Naive thymus-derived CD4-positive, alpha-beta T cell (primary cell): ENCODE measurements around the gene ABHD12. TPM values are rescaled to one million over a fixed set of nuclear protein-coding genes. Genes with fewer than 3 reads are reported as not detected.

Experiments
- ATAC-seq: fragments of 150-1000 bp; cut with Tn5 transposase; 2 replicates; pipeline ENCODE4 v1.10.0; 2021; ENCODE audit warnings: mild to moderate bottlenecking, moderate library complexity
- CTCF ChIA-PET: fragments of 350-600 bp; sonication (Branson Sonifier 250); formaldehyde crosslinking; loops from one replicate; lab custom pipeline; 2021; ENCODE audit warnings: antibody characterized with exemption; lab: Charles Lee
- POLR2A ChIA-PET: fragments of 350-600 bp; sonication (Branson Sonifier 250); formaldehyde crosslinking; loops from one replicate; lab custom pipeline; 2021; ENCODE audit warnings: antibody characterized with exemption, inconsistent platforms; lab: Charles Lee
- DNase-seq, 9 donors: peaks; one replicate each; pipeline versions ENCODE4 v3.0.0 to v3.0.0-alpha.2; 2020 to 2022; ENCODE audit warnings: mixed read lengths in 1 of 9
- H3K27ac ChIP-seq: one replicate; pipeline ENCODE4 v1.7.0; 2013; ENCODE audit warnings: mild to moderate bottlenecking, low read depth, low read length, moderate library complexity
- H3K27me3 ChIP-seq, 2 donors: one replicate each; pipeline ENCODE4 v1.7.0; 2013; ENCODE audit warnings: low read length in 2 of 2, mild to moderate bottlenecking in 2 of 2, moderate library complexity in 2 of 2; ENCODE audit not compliant: control insufficient read depth in 2 of 2, insufficient read depth in 2 of 2
- H3K36me3 ChIP-seq, 3 experiments: 1 replicate in 2 of 3; 2 replicates in 1 of 3; pipeline ENCODE4 v1.7.0; 2013; ENCODE audit warnings: low read length in 3 of 3, mild to moderate bottlenecking in 3 of 3, moderate library complexity in 1 of 3; ENCODE audit not compliant: insufficient read depth in 3 of 3, control insufficient read depth in 2 of 3
- H3K4me1 ChIP-seq, 2 donors: one replicate each; pipeline ENCODE4 v1.7.0; 2013; ENCODE audit warnings: low read length in 2 of 2, mild to moderate bottlenecking in 2 of 2, moderate library complexity in 1 of 2; ENCODE audit not compliant: control insufficient read depth in 2 of 2, insufficient read depth in 2 of 2
- H3K4me3 ChIP-seq: 2 replicates; pipeline ENCODE4 v1.7.0; 2013; ENCODE audit warnings: mild to moderate bottlenecking, low read length
- H3K9me3 ChIP-seq, 3 experiments: 1 replicate in 2 of 3; 2 replicates in 1 of 3; pipeline ENCODE4 v1.7.0; 2013; ENCODE audit warnings: low read length in 3 of 3; ENCODE audit not compliant: control insufficient read depth in 2 of 3
- H3K27ac Mint-ChIP-seq, 9 donors: one replicate each; pipeline ENCODE4 v1.8.0; 2020 to 2022; ENCODE audit warnings: mixed read lengths in 9 of 9, mild to moderate bottlenecking in 8 of 9, moderate library complexity in 5 of 9, inconsistent platforms in 2 of 9
- H3K27me3 Mint-ChIP-seq, 5 donors: one replicate each; pipeline ENCODE4 v1.8.0; 2021 to 2022; ENCODE audit warnings: mixed read lengths in 5 of 5, mild to moderate bottlenecking in 1 of 5
- H3K36me3 Mint-ChIP-seq, 5 donors: one replicate each; pipeline ENCODE4 v1.8.0; 2020 to 2022; ENCODE audit warnings: mixed read lengths in 5 of 5, mild to moderate bottlenecking in 3 of 5, inconsistent platforms in 1 of 5
- H3K4me1 Mint-ChIP-seq, 7 donors: one replicate each; pipeline ENCODE4 v1.8.0; 2020 to 2022; ENCODE audit warnings: mixed read lengths in 7 of 7, mild to moderate bottlenecking in 3 of 7, inconsistent platforms in 1 of 7
- H3K4me3 Mint-ChIP-seq, 10 donors: one replicate each; pipeline ENCODE4 v1.8.0; 2020 to 2022; ENCODE audit warnings: mild to moderate bottlenecking in 10 of 10, mixed read lengths in 10 of 10, moderate library complexity in 6 of 10, inconsistent platforms in 2 of 10
- H3K9me3 Mint-ChIP-seq, 11 donors: one replicate each; pipeline ENCODE4 v1.8.0; 2020 to 2022; ENCODE audit warnings: mixed read lengths in 11 of 11, mild to moderate bottlenecking in 4 of 11, inconsistent platforms in 1 of 11, moderate library complexity in 1 of 11
- intact Hi-C, 2 donors: fragments of 100-400 bp; cut with micrococcal nuclease; formaldehyde crosslinking; loops; one replicate each; pipeline ENCODE4 v1.15.1; 2023
- polyA plus RNA-seq, 2 donors: library from polyadenylated mRNA; unstranded; fragments of 300-500 nt; fragmentation: Illumina TruSeq; gene quantifications; one replicate each; pipeline ENCODE4 v1.2.3, GENCODE V29; 2021
- total RNA-seq, 6 experiments: library from RNA in 5 of 6; stranded (reverse) in 5 of 6; gene quantifications; 1 replicate in 5 of 6; 2 replicates in 1 of 6; pipeline ENCODE4 v1.2.3 and lab custom pipeline; 2021 to 2026

ABHD12 gene
- 10 to 100 TPM; 16.5 to 27.6 (median 22.5) TPM for total RNA-seq
- polyA plus RNA-seq, result 10 to 100 TPM; 24.4 to 29.7 TPM
- 18.8 reads per million, percentile 49 among the genes with 10 or more reads in this experiment for total RNA-seq (lab: John Stamatoyannopoulos, UW)

DNA sequence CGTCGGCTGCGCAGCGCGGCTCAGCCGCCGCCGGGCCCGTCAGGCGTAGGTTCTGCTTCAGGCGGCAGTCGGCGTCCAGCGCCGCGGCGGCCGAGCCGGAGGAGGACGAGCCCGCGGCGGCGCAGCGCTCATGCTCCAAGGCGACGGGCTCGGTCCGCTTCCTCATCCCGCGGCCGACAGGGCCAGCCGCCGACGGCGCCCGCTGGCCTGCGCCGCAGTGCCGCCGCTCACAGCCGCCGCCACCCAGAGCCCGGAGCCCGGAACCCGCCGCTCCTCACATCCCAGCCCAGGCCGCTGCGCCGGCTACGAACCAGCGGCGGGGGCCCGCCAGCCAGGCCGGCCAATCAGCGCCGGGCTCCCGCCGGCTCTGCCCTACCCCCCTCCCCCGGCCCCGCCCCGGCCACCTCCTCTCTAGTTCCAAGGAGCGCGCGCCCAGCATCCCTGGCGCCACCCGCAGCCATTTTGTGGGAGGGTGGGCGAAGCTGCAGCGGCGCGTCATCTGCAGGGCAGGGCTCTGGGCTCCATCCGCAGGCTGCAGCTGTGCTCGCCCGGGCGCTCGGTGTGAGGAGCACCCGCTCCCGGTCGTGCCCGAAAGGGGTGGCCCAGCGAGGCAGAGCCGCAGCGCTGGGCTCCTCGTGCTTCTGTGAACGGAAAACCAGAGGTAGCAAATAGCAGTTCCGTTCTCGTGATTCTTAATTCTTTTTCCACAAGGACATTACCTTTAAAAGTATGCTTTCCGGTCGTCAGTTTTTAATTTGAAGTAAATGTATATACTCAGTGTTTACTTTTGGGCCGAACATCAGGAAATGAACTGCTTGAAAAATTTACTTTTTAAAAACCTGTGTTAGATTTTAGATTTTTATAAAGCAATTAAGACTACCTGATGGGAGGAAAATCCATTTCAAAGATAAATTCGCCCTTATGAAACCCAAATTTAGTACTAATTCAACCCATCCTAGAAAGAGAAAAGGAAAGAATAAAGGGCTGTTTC, at the start of gene ABHD12:
TSS of gene ABHD12 (minus strand) at position 298 of the 991 bp plus-strand sequence. CDS start at position 166, 132 bp downstream.
- H3K4me3 ChIP-seq, result peak within 1 kb of the TSS; percentile 62
- intact Hi-C loops, result loop anchor here (1.0 to 10.0 kb wide), 17 partner anchors 8 to 1966 kb away; partner anchors contain the start of genes ACSS1 (in 2 of the 2), APMAP (in 2 of the 2), GINS1 (in 2 of the 2) and PYGB (in 2 of the 2)
- peak within 1 kb of the TSS; percentile 74 for H3K27ac ChIP-seq
- Mint-ChIP-seq H3K9me3 (no peaks in the 10 kb centered on the region), H3K4me1 (peaks cover 5 to 22% (median 18%) of the 10 kb centered on the region in 7 donors), H3K27me3 (peaks cover 0 to 6% (median 0%) of the 10 kb centered on the region in 5 donors), H3K36me3 (peaks cover 0 to 8% (median 4%) of the 10 kb centered on the region in 5 donors), H3K4me3 (peak within 1 kb of the TSS; percentile 83 to 94 (median 88)), H3K27ac (peak within 1 kb of the TSS; percentile 46 to 96 (median 82))
- H3K27me3 ChIP-seq, result no peaks in the 10 kb centered on the region
- DNase-seq (peak; percentile 80 to 93 (median 89)), ATAC-seq (peak; percentile 96)
- H3K9me3 ChIP-seq, result no peaks in the 10 kb centered on the region
- ChIA-PET POLR2A (interaction anchor here (0.9 kb wide), 1 partner anchor 143 kb away, joined by 3 read pairs; the partner anchor contains the start of gene PYGB), CTCF (interaction anchor here (0.9 kb wide), 1 partner anchor 326 kb away, joined by 3 read pairs; no protein-coding TSS in a partner anchor)
- H3K36me3 ChIP-seq, result peaks cover 0 to 3% (median 0%) of the 10 kb centered on the region in 3 experiments
- no peaks in the 10 kb centered on the region for H3K4me1 ChIP-seq

DNA sequence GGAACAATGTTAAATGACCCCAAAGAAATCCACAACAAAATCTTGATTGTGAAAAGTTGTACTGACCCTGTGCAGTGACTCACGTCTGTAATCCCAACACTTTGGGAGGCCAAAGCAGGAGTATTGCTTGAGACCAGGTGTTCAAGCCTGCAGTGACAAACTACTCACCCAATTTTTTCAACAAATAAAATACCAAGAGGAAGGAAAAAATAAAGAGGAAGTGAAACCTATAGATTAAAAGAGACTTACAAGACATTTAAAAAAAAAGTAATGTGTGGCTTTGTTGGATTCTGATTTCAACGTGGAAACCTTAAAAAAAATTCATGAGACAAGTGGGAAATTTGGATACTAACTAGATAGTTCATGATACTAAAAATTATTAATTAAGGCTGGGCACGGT, 48.7 kb upstream of the ABHD12 start:
- ATAC-seq (no peak), DNase-seq (no peak)
- Histone ChIP-seq H3K4me3 (no peak overlapping the region), H3K27ac (no peak overlapping the region), H3K9me3 (no peaks in the 10 kb centered on the region), H3K36me3 (no peaks in the 10 kb centered on the region), H3K27me3 (no peaks in the 10 kb centered on the region), H3K4me1 (no peaks in the 10 kb centered on the region)
- peaks cover 0 to 7% (median 0%) of the 10 kb centered on the region in 5 donors for H3K36me3 Mint-ChIP-seq
- no peaks in the 10 kb centered on the region for H3K27me3 Mint-ChIP-seq
- intact Hi-C loops, result no loop called here
- H3K9me3 Mint-ChIP-seq, result no peaks in the 10 kb centered on the region
- H3K4me3 Mint-ChIP-seq, result no peak overlapping the region
- peak overlapping the region in 1 of 9 donors; percentile 87 for H3K27ac Mint-ChIP-seq
- ChIA-PET POLR2A (no interaction called here), CTCF (no interaction called here)
- H3K4me1 Mint-ChIP-seq, result peaks cover 0 to 6% (median 3%) of the 10 kb centered on the region in 7 donors

DNA sequence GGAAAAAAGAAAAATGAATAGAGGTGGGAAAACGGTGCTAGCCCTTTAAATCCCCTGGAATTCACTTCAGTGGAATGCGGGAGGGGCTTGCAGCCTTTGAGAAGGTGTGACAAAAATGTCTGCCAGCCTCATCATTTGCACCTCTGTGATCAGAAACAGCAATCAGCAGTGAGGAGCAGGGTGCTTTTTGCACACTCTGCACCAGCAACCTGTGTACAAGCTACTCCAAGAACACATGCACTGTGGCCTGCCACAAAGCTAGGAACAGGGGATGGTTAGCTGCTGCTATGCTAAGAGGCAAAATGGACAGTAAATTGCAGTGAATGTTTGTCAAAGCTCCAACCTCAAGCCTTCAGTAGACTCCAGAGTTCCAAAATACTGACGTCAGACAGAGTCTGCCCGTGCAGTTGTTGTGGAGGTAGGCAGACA, 46.5 kb upstream of the ABHD12 start:
- POLR2A ChIA-PET, result no interaction called here
- ATAC-seq, result no peak
- no peaks in the 10 kb centered on the region for H3K4me1 ChIP-seq
- no peaks in the 10 kb centered on the region for H3K36me3 ChIP-seq
- DNase-seq, result no peak
- Mint-ChIP-seq H3K36me3 (peaks cover 0 to 7% (median 0%) of the 10 kb centered on the region in 5 donors), H3K27ac (no peak overlapping the region), H3K9me3 (no peaks in the 10 kb centered on the region), H3K4me3 (no peak overlapping the region), H3K27me3 (no peaks in the 10 kb centered on the region), H3K4me1 (peaks cover 0 to 6% (median 3%) of the 10 kb centered on the region in 7 donors)
- intact Hi-C loops, result no loop called here
- CTCF ChIA-PET, result no interaction called here
- no peaks in the 10 kb centered on the region for H3K27me3 ChIP-seq
- H3K9me3 ChIP-seq, result no peaks in the 10 kb centered on the region
- H3K4me3 ChIP-seq, result no peak overlapping the region
- H3K27ac ChIP-seq, result no peak overlapping the region

DNA sequence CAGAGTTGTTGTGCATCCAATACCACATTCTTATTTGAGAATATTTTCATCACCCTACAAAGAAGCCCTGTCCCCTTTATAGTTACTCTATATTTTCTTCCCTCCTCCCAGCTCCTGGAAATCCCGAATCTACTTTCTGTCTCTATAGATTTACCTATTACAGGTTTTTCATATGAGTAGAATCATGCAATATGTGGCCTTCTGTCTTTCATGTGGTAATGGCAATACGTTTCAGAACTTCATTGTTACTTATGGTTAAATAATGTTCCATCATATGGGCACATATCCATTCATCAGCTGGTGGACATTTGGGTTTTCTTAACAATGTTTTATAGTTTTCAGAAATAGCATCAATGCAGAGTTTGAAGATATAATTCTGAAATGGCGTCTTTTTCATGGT, 33.9 kb upstream of the ABHD12 start:
- H3K27me3 ChIP-seq, result no peaks in the 10 kb centered on the region
- no peak overlapping the region for H3K27ac Mint-ChIP-seq
- H3K27me3 Mint-ChIP-seq, result no peaks in the 10 kb centered on the region

DNA sequence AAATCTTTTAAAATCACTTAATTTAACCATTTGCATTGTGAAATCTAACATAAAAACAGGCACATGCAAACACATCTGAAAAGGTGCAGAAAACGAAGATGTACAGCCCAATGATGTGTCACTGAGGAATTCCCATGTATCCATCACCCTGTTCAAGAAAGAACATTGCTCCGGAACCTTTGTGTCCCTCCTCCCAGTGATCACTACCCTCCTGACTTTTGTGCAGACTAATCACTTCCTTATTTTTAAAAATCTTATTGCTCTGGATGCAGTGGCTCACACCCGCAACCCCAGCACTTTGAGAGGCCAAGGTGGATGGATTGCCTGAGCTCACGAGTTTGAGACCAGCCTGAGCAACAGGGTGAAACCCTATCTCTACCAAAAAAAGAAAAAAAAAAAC, 31.4 kb upstream of the ABHD12 start:
- H3K4me3 ChIP-seq, result no peak overlapping the region
- no peak overlapping the region for H3K27ac ChIP-seq
- H3K4me1 Mint-ChIP-seq, result peaks cover 0 to 3% (median 0%) of the 10 kb centered on the region in 7 donors
- ATAC-seq (no peak), DNase-seq (no peak)
- peaks cover 0 to 19% (median 0%) of the 10 kb centered on the region in 5 donors for H3K36me3 Mint-ChIP-seq
- no peaks in the 10 kb centered on the region for H3K27me3 Mint-ChIP-seq
- intact Hi-C loops, result no loop called here
- no peaks in the 10 kb centered on the region for H3K9me3 ChIP-seq
- H3K36me3 ChIP-seq, result no peaks in the 10 kb centered on the region
- POLR2A ChIA-PET, result no interaction called here
- H3K27me3 ChIP-seq, result no peaks in the 10 kb centered on the region
- no peak overlapping the region for H3K27ac Mint-ChIP-seq
- H3K9me3 Mint-ChIP-seq, result no peaks in the 10 kb centered on the region
- no peaks in the 10 kb centered on the region for H3K4me1 ChIP-seq
- CTCF ChIA-PET, result interaction anchor here (0.7 kb wide), 1 partner anchor 1409 kb away, joined by 3 read pairs; no protein-coding TSS in a partner anchor
- H3K4me3 Mint-ChIP-seq, result no peak overlapping the region

More for the DNA sequence above, 33.9 kb upstream of the ABHD12 start:
- intact Hi-C loops, result no loop called here
- Mint-ChIP-seq H3K9me3 (no peaks in the 10 kb centered on the region), H3K4me3 (no peak overlapping the region), H3K4me1 (peaks cover 0 to 3% (median 0%) of the 10 kb centered on the region in 7 donors), H3K36me3 (peaks cover 0 to 29% (median 3%) of the 10 kb centered on the region in 5 donors)
- no peaks in the 10 kb centered on the region for H3K36me3 ChIP-seq
- H3K27ac ChIP-seq, result no peak overlapping the region
- no peak for DNase-seq
- ChIA-PET POLR2A (no interaction called here), CTCF (no interaction called here)
- no peak for ATAC-seq
- H3K4me1 ChIP-seq, result no peaks in the 10 kb centered on the region
- H3K9me3 ChIP-seq, result no peaks in the 10 kb centered on the region
- H3K4me3 ChIP-seq, result no peak overlapping the region

DNA sequence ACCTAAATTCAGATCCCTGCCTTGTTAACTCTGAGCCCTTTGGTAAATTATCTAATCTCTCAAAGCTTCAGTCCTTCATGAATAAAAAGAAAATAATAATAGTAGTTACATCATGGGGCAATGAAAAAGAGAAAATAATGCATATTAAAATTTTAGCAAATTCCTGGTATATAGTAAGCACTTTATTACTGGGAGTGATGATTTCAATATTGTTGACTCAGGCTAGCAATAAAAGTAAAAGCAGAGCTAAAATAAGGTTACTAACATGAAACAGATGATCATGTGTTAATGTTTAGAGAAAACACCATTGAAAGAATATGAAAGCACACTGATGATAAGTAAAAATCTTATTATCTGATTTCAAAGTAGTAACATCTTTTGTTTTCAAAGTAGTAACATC, 30.5 kb upstream of the ABHD12 start:
- H3K36me3 Mint-ChIP-seq, result peaks cover 0 to 13% (median 0%) of the 10 kb centered on the region in 5 donors
- CTCF ChIA-PET, result no interaction called here
- Histone ChIP-seq H3K27ac (no peak overlapping the region), H3K9me3 (no peaks in the 10 kb centered on the region), H3K4me1 (no peaks in the 10 kb centered on the region), H3K36me3 (no peaks in the 10 kb centered on the region), H3K4me3 (no peak overlapping the region), H3K27me3 (no peaks in the 10 kb centered on the region)
- POLR2A ChIA-PET, result no interaction called here
- H3K27ac Mint-ChIP-seq, result no peak overlapping the region
- no peak for DNase-seq
- no peaks in the 10 kb centered on the region for H3K9me3 Mint-ChIP-seq
- intact Hi-C loops, result no loop called here
- peaks cover 0 to 3% (median 0%) of the 10 kb centered on the region in 7 donors for H3K4me1 Mint-ChIP-seq
- ATAC-seq, result no peak
- H3K27me3 Mint-ChIP-seq, result no peaks in the 10 kb centered on the region
- no peak overlapping the region for H3K4me3 Mint-ChIP-seq
